ENCODE data around the gene MTO1.
"Not testable (repeated sequence)": the region's sequence is repeated elsewhere in the genome, so short reads cannot be mapped to it uniquely, and the experiment has no call there.

The MTO1 gene

DNA sequence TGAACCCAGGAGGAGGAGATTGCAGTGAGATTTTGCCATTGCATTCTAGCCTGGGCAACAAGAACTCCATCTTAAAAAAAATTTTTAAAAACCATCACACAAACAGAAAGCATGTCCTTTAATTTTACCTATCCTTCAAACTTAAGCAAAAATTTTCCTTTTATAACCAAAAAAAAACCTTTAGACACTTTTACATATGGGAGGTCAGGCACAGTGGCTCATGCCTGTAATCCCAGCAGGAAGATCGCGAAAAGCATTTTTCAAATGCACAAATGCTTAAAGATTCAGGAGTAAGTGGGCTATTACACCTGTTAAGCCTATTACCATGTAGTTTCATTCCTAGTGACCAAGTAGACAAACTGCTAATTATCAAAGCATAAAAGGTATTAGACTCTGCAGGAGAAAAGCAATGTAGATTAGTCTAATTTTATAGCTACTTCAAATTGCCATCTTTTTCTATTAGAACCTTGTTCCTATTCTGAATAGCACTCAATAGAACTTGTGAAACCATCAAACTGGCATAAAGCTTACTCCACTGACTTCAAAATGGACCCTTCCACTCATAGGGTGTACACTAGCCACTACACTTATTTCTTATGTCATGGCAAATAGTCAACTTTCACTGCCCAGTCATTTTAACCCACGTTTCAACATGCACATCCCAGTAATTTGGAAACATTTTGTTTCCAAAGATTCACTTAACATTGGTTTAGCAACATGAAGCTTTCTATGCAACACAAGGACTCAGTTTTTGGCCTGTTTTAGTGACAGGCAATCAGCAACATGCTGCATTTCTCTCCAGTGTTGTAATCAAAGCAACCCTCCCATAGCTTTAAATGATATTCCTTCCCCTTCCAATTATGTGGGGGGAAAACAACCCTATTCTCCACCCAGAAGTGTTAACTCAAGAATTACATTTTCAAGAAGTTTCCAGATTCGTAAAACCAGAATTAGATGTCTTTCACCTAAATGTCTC is 55.3 kb downstream of the MTO1 start:
- peak overlapping the region; percentile 97 for H3K27ac Mint-ChIP-seq
- H3K27me3 Mint-ChIP-seq = no peaks in the 10 kb centered on the region
- H3K4me3 Mint-ChIP-seq = peak overlapping the region; percentile 96
- peaks cover 24% of the 10 kb centered on the region for H3K4me1 Mint-ChIP-seq (ENCODE audit: low read depth)
- H3K9me3 Mint-ChIP-seq (ENCODE audit: low read depth) = no peaks in the 10 kb centered on the region
- H3K36me3 Mint-ChIP-seq = peaks cover 29% of the 10 kb centered on the region

- Mint-ChIP-seq H3K27ac (peak overlapping the region; percentile 97), H3K4me1 (ENCODE audit: low read depth) (peaks cover 32% of the 10 kb centered on the region), H3K4me3 (peak overlapping the region; percentile 96), H3K36me3 (peaks cover 31% of the 10 kb centered on the region)
- not testable (repeated sequence) for H3K27me3 Mint-ChIP-seq; H3K9me3 Mint-ChIP-seq (ENCODE audit: low read depth)
These were observed 56.8 kb downstream of the MTO1 start for GRCh38 chr6:73518100-73518981.

- not testable (repeated sequence) for H3K9me3 Mint-ChIP-seq (ENCODE audit: low read depth); H3K27me3 Mint-ChIP-seq
- Mint-ChIP-seq H3K36me3 (peaks cover 31% of the 10 kb centered on the region), H3K4me3 (peak overlapping the region; percentile 96), H3K4me1 (ENCODE audit: low read depth) (peaks cover 37% of the 10 kb centered on the region), H3K27ac (peak overlapping the region; percentile 97)
These were observed 57.7 kb downstream of the MTO1 start for GRCh38 chr6:73518982-73519881.

- Mint-ChIP-seq H3K4me1 (ENCODE audit: low read depth) (peaks cover 39% of the 10 kb centered on the region), H3K27ac (peak overlapping the region; percentile 97), H3K27me3 (no peaks in the 10 kb centered on the region), H3K9me3 (ENCODE audit: low read depth) (no peaks in the 10 kb centered on the region), H3K4me3 (peak overlapping the region; percentile 96), H3K36me3 (peaks cover 31% of the 10 kb centered on the region)
These were observed 58.6 kb downstream of the MTO1 start for GRCh38 chr6:73519926-73520687.

DNA sequence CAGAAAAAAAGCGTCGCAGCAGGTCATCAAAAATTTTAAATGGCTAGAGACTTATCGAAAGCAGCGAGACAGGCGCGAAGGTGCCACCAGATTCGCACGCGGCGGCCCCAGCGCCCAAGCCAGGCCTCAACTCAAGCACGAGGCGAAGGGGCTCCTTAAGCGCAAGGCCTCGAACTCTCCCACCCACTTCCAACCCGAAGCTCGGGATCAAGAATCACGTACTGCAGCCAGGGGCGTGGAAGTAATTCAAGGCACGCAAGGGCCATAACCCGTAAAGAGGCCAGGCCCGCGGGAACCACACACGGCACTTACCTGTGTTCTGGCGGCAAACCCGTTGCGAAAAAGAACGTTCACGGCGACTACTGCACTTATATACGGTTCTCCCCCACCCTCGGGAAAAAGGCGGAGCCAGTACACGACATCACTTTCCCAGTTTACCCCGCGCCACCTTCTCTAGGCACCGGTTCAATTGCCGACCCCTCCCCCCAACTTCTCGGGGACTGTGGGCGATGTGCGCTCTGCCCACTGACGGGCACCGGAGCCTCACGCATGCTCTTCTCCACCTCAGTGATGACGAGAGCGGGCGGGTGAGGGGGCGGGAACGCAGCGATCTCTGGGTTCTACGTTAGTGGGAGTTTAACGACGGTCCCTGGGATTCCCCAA is 59.3 kb downstream of the MTO1 start, which contains the start of gene EEF1A1:
Gene EEF1A1 (minus strand): TSS at position 345 of the 663 bp plus-strand sequence. CDS start 1,006 bp downstream, outside the sequence.
- Mint-ChIP-seq H3K27ac (peak within 1 kb of the TSS; percentile 97), H3K4me1 (ENCODE audit: low read depth) (peaks cover 35% of the 10 kb centered on the region), H3K9me3 (ENCODE audit: low read depth) (no peaks in the 10 kb centered on the region), H3K36me3 (peaks cover 30% of the 10 kb centered on the region), H3K27me3 (no peaks in the 10 kb centered on the region), H3K4me3 (peak within 1 kb of the TSS; percentile 96)

GRCh38 chr6:73521351-73521985 is 59.9 kb downstream of the MTO1 start:
- H3K4me3 Mint-ChIP-seq = peak overlapping the region; percentile 96
- H3K4me1 Mint-ChIP-seq (ENCODE audit: low read depth) = peaks cover 28% of the 10 kb centered on the region
- no peaks in the 10 kb centered on the region for H3K9me3 Mint-ChIP-seq (ENCODE audit: low read depth)
- H3K27ac Mint-ChIP-seq = peak overlapping the region; percentile 97
- peaks cover 30% of the 10 kb centered on the region for H3K36me3 Mint-ChIP-seq
- no peaks in the 10 kb centered on the region for H3K27me3 Mint-ChIP-seq

DNA sequence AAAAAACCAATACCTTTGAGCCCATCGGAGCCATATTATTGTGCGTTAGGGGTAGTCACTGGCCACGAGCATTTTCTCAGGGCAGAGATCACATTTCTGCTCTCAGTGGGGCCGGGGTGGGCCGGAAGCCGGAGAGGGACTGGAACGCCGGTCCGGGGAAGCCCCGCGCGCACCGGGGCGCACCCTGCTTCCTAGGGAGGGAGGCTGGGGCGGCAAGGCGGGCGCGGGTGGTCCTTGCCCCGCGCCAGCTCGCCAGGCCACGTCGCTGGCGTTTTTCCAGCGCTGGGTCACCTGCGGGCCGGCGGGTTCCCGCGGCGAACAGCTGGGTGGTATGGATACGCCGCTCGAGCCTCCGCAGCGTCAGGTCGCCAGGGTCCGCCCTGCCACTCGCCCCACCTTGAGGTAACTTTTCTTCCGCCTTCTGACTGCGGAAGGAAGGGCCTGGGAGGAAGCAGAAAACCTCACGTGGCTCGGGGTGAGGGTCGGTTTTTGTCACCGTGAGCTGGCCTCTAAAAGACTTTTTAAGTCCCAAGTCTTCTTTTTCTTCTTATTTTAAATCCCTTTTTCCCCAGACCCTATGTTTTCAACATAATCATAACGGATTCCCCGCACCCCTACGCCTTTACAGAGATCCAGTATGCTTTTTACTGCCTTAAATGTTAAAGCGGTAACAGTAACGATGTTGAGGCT is 62.0 kb downstream of the MTO1 start:
- Mint-ChIP-seq H3K27me3 (no peaks in the 10 kb centered on the region), H3K9me3 (ENCODE audit: low read depth) (no peaks in the 10 kb centered on the region), H3K4me3 (peak overlapping the region; percentile 96), H3K4me1 (ENCODE audit: low read depth) (peaks cover 17% of the 10 kb centered on the region), H3K36me3 (peaks cover 18% of the 10 kb centered on the region), H3K27ac (peak overlapping the region; percentile 97)

DNA sequence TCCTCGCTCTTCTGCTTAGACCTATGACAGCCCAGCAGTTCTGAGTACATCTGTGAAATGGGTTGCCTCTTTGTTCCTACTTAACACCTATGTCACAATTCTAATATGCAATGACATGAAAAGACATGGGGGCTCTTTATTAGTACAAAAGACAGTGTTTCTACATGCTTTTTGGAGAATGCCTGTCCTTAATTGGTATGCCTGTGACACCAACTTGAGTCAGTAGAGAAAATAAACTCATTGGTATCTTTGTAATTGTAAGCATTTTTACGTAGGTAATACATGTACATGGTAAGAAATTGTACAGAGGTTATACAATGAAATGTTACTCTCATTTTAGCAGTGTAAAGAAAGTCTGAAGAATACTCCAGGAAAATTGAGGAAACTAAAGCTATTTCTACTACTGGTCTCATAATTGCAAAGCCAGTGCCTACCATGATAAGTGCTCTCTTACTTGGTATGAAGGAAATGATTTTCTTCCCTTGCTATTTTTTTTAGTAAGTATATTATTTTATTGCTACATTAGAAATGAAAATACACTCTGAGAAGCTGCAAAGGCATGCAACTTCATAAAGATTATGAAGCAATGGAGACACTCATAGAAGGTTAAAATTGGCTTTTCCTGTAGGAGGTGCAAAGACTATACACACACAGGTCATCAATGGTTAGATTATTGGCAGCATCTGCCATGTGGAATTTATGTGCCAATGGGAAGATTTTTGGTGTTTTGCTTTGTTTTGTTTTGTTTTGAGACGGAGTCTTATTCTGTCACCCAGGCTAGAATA is 64.2 kb downstream of the MTO1 start:
- H3K4me1 Mint-ChIP-seq (ENCODE audit: low read depth) = peaks cover 17% of the 10 kb centered on the region
- peaks cover 4% of the 10 kb centered on the region for H3K36me3 Mint-ChIP-seq
- no peak overlapping the region for H3K4me3 Mint-ChIP-seq
- no peak overlapping the region for H3K27ac Mint-ChIP-seq
- H3K9me3 Mint-ChIP-seq (ENCODE audit: low read depth) = no peaks in the 10 kb centered on the region
- H3K27me3 Mint-ChIP-seq = no peaks in the 10 kb centered on the region

DNA sequence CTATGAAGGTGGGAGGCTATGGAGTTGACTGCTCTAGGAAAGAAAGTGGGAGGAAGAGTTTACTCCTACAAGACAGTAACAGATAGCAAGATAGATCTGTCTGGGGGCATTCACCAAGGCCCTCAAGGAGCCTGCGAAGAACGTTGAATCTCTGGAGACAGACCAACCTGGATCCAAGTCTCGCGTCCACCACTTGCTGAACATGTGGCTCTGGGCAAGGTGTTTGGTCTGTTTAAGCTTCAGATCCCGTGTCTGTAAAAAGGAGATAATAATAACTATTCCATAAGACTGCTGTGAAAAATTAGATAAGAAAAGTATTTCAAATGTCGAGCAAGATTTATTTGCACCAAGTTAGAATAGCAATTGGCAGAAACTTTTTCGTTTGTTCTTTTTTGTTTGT is 67.4 kb downstream of the MTO1 start:
- H3K27me3 Mint-ChIP-seq = no peaks in the 10 kb centered on the region
- H3K9me3 Mint-ChIP-seq (ENCODE audit: low read depth) = no peaks in the 10 kb centered on the region
- H3K4me3 Mint-ChIP-seq = no peak overlapping the region
- peaks cover 6% of the 10 kb centered on the region for H3K4me1 Mint-ChIP-seq (ENCODE audit: low read depth)
- peaks cover 2% of the 10 kb centered on the region for H3K36me3 Mint-ChIP-seq
- no peak overlapping the region for H3K27ac Mint-ChIP-seq

DNA sequence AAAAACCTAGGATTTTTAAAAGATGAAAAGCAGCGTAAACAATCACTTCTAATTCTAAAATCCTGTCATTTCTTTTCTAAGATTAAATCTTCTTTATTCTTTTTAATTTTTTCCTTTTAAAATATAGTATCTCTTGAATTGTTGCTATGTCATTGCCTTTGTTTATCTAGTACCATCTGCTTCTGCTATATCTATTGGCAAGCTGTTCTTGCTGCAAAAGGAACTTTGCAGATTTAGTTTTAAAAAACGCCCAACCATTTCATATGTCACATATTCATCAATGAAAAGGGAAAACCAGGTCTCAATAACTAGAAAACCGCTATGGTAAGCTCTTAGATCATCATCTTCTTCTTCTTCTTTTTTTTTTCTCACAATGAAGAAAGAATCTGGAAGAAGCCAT is 70.8 kb downstream of the MTO1 start:
- H3K27ac Mint-ChIP-seq = no peak overlapping the region

GRCh38 chr6:73534628-73535027 is 73.1 kb downstream of the MTO1 start:
- H3K27ac Mint-ChIP-seq = no peak overlapping the region
- no peaks in the 10 kb centered on the region for H3K9me3 Mint-ChIP-seq (ENCODE audit: low read depth)
- no peaks in the 10 kb centered on the region for H3K36me3 Mint-ChIP-seq
- no peaks in the 10 kb centered on the region for H3K27me3 Mint-ChIP-seq
- H3K4me1 Mint-ChIP-seq (ENCODE audit: low read depth) = no peaks in the 10 kb centered on the region
- H3K4me3 Mint-ChIP-seq = no peak overlapping the region

More for the DNA sequence above, 70.8 kb downstream of the MTO1 start:
- H3K27me3 Mint-ChIP-seq = no peaks in the 10 kb centered on the region
- H3K36me3 Mint-ChIP-seq = no peaks in the 10 kb centered on the region
- H3K9me3 Mint-ChIP-seq (ENCODE audit: low read depth) = no peaks in the 10 kb centered on the region
- no peak overlapping the region for H3K4me3 Mint-ChIP-seq
- no peaks in the 10 kb centered on the region for H3K4me1 Mint-ChIP-seq (ENCODE audit: low read depth)

GRCh38 chr6:73537677-73538076 is 76.1 kb downstream of the MTO1 start:
- no peaks in the 10 kb centered on the region for H3K27me3 Mint-ChIP-seq
- H3K27ac Mint-ChIP-seq = no peak overlapping the region
- H3K9me3 Mint-ChIP-seq (ENCODE audit: low read depth) = no peaks in the 10 kb centered on the region
- no peaks in the 10 kb centered on the region for H3K4me1 Mint-ChIP-seq (ENCODE audit: low read depth)
- H3K4me3 Mint-ChIP-seq = no peak overlapping the region
- no peaks in the 10 kb centered on the region for H3K36me3 Mint-ChIP-seq
